NCI-H460 (cell line): ENCODE results near the gene HSD17B2. TPM values are rescaled to one million over a fixed set of nuclear protein-coding genes. Genes with fewer than 3 reads are reported as not detected.
"Not testable (repeated sequence)": the region's sequence is repeated elsewhere in the genome, so short reads cannot be mapped to it uniquely, and the experiment has no call there.

Experiments
- DNase-seq: peaks from one replicate; pipeline ENCODE4 v3.0.0-alpha.2; 2016; ENCODE audit warnings: low read depth; ENCODE audit errors: extremely low read depth
- total RNA-seq: library from RNA; depleted of rRNA; stranded (reverse); fragments of >200 nt; shearing (Covaris generic); gene quantifications from 2 replicates; pipeline ENCODE4 v1.2.3, GENCODE V29; 2014; rRNA removed

HSD17B2 gene
- total RNA-seq, 1 experiment from 2014 or later, result not detected

DNA sequence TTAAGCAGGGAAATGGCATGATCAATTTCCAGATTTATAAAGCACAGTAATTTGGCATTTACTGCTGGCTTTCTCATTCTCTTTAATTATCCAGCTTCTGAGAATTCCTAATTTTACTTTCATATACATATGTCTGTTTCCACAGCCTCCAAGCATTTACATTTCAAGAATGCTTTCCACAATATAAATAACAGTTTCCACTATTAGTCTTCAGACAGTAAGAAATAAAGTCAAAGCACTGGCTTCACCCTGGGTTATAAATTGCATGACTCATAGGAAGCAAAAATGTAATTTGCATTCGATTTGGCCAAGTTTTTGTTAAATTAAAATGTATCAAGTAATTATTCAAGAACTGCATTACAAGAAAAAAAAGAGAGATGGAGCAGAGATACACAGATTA lies 81.5 kb downstream of the HSD17B2 start:
- no peak for DNase-seq

DNA sequence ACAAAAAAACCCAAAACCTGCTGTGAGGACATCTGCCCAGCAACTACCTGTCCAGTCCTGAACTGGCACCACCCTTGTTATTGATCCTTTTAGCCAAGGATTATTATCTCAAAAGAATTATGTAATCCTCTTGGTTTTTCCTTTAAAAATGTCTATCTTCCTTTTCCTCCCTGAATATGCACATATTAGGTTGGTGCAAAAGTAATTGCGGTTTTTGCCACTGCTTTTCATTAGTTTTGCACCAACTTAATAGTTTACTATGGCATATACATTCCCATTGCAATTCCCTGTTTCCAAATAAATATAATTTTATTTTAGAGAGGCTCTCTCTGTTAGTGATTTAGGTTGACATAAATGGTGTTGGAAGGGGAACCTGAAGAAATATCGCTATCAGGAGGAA lies 83.7 kb downstream of the HSD17B2 start:
- no peak for DNase-seq

DNA sequence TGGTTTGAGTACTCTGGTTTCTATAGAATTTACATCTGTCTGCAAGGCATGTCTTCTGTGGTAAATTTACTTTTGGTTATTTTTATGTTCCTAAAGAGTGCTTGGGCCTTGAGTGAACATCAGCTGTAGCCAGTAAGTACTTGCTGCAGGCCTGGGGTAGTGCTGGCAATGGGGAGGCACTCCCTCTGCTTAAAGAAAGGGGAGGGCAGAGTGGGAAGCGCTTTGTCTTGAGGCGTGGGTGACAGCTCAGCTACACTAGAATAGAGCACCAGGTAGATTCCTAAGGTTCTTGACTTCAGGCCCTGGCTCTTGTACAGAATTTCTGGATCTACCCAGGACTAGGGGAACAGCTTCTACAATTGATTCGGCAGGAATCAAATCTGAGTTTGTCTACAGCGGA lies 84.4 kb downstream of the HSD17B2 start:
- no peak for DNase-seq

DNA sequence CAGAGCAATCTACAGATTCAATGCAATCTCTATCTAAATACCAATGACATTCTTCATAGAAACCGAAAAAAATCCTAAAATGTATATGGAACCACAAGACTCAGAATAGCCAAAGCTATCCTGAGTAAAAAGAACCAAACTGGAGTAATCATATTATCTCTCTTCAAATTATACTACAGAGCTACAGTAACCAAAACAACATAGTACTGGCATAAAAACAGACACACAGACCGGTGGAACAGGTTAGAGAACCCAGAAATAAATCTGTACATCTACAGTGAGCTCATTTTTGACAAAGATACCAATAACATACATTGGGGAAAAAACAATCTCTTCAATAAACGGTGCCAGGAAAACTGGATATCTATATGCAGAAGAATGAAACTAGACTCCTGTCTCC lies 89.6 kb downstream of the HSD17B2 start:
- no peak for DNase-seq

DNA sequence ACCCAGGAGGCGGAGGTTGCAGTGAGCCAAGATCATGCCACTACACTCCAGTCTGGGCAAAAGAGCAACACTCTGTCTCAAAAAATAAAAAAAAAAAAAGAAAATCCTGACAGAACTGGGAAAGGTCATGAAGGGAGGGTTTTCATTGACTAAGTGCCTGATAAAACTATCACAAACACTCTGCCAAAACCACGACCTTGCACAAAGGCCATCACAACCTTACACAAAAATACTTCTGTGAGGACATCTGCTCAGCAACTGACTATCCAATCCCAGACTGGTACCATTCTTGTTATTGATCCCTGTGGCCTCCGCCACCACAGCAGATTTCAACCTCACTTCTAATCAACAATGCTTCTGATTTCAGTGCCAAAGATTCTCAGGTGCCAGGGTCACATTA lies 94.8 kb downstream of the HSD17B2 start:
- no peak for DNase-seq

DNA sequence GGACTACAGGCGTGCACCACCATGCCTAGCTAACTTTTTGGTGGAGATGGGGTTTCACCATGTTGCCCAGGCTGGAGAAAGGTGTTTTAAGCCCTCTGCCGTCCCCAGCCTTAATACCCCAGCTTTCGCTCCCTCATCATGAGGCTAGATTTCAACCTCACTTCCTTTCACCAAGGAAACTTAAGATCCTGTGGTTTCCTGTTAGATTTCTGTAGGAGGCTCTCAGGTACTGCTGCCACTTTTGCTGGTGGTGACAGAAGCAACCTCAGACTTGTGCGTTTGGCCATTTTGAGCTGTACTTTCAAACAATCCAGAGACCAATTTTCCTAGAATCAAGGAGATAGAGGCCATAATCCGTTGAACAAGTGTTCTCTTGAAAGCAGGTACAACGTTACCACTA lies 98.7 kb downstream of the HSD17B2 start:
- DNase-seq, result no peak

DNA sequence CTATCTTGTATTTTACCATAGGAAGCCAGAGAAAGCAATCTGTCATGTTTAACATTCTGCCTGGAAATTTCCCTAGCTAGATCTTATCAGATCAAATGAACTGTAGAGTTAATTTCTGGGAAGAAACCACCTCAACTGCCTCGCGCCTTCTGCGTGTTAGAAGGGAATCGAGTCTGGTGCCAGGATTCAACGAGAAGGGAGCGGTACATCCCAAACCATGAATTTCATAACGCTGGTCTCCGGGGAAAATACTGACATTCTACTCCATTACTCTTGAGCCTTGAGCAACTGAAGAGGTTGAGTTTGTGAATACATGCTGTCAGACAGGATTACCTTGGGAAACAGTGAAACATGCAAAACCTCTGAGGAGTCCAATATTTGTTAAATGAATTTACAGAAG lies 99.8 kb downstream of the HSD17B2 start:
- DNase-seq, result no peak

DNA sequence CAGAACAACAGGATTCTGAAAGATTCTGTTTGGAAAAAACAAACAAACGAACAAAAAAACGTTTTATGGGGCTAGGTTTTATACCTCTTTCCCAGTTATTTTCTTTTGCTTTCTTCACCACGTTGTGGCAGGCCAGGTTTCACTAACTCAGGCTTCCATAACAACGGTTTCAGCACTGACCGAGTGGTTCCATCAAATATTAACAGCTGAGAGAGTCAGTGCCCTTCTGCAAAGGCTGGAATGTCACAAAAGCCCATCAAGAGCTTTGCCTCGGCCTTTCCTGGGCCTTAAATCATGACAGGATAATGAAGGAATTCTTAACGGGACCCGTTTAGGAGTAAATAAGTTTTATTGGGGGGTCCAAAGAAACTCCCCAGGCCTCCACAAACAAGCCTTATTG lies 100.8 kb downstream of the HSD17B2 start:
- no peak for DNase-seq

DNA sequence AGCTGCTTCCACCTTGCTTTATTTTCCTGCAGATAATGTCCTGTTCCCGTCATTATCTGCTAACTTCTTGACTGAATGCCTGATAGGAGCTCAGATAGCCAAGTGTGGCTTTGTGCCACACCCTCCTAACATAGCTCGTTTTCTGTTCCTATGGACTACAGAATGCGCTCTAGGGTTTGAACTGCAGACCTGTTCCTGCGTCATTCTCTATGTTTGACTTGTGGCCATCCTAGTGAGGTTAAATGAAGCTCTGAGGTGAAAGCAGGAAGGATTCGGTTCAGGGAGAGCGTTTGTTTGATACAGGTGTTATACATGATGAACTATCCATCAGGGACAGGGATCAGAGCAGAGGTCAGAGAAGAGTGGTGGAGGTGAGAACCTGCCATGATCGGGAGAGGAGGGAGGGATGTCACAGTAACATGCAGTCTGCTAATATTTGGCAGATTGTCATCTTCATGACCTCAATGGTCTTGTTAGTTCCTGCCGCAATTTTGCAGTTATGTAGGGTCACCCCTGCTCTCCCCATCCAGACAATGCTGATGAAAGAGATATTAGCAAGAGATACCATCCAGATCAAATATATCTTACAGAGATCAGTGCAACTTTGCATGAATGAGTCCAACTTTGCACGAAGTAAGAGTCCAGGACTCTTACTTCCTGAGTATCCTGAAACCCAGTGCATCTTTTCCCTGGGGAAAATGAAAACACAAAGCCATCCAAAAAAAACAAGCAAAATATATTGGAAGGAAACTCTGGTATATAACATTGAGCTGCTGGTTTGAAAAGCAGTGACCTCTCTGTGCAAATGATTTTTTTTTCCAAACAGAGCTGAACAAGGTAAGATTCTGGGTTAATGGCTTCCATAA lies 102.1 kb downstream of the HSD17B2 start:
- DNase-seq, result no peak

DNA sequence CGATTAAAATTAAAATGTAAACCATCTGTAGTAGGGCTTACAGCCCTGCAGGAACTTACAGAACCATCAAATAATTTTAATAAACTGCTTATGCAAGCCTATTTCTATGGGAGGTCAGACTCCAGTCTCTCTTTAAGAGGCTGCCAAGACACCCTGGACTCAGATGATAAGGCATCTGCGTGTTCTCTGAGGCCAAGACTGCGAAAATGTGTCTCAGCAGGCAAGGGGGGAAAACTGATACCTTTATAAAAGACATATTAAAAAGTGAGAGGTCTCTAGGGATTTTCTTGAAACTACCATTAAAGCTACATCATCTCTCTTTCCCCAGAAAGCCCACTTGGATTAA lies 102.7 kb downstream of the HSD17B2 start:
- DNase-seq, result no peak

DNA sequence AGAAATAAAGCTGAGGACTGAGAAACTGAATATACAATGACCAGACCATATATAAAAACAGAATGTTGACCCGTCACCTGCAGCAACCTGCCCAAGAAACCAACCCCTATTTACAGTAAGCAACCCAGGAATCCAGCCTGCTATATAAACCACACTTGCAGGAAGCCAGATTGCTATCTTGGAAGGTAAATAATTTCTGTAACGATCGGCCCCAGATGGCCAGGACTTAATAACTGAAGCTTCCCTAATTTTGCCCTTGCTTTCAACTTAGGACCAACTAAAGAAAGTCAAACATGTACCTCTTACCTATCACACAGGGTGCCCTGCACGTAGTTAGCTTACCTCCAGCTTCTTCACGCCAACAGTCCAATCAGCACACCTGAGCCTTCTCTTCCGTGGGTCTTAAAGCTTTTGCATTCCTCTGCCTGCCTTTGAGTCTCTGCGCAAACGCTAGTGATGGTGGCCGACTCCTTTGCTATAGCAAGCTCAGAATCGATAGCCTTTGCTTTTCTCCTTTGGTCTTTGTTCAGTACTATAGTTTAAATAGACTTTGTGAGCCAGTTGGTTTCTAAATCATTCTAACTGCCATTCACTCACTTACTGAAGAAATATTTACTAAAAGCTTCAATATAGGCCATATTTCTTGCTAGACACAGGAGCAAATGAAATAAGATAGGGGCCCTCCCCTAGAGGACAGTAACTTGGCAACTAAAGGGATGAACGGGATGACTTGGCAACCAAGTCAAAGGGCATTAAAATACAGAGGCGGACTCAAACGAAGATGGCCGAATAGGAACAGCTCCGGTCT lies 103.6 kb downstream of the HSD17B2 start:
- DNase-seq, result no peak

DNA sequence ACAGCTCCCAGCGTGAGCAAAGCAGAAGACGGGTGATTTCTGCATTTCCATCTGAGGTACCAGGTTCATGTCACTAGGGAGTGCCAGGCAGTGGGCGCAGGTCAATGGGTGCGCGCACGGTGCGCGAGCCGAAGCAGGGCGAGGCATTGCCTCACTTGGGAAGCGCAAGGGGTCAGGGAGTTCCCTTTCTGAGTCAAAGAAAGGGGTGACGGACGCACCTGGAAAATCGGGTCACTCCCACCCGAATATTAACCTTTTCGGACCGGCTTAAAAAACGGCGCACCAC lies 104.2 kb downstream of the HSD17B2 start:
- DNase-seq, result not testable (repeated sequence)

DNA sequence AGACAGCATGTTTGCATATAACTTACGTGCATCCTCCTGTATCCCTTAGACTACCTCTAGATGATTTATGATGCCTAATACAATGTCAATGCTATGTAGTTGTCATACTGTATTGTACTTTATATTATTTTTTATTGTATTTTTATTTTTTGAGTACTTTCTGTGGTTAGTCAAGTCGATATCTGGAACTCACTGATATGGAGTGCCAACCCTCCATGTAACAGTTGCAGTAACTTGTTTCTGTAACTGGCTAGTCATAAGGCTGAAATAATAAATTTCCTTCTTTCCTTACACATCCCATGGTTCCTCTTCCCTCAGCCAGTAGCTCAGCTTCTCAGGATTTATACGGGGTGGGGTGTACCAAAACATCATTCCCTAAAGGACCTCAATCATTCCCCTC lies 111.5 kb downstream of the HSD17B2 start:
- DNase-seq, result no peak

DNA sequence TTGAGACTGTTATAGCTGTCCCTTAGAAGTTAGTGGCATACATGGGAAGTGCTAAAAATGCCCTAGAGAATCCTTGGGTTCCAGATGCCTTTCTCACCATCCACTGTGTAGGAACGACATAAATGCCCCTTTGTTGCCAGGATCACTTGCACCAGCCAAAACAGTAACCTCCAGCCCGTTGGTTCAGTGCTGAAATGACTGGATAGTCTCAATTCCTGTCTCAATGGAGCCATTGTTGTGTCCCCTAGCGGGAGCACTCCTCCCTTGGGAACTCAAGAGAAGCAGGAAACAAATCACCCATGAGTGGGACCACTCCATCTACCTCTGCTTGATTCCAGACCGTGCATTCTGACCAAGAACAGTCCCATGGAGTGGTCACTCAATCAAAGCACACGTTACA lies 111.9 kb downstream of the HSD17B2 start:
- DNase-seq, result no peak

DNA sequence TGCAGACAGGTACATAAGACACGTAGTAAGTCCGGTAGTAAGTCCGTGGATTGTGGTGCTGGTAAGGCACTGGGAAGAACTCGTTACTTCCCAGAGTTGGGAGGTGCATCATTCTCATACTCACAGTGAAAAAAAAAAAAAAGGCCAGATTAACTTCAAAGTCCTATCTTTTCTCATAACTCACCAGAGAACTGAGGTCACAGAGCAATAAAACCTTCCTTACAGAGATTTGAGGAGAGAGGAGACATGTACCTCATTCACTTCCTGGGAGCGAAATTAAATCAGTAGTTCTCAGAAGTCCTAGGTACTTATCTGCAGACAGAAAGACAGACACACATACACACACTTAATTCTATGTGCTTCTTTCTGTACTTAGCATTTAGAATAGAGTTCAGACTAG lies 112.5 kb downstream of the HSD17B2 start:
- DNase-seq, result no peak

Other genes starting within 250 kb of the HSD17B2 start
- not detected in 2 replicates for gene SDR42E1, start 23.8 kb upstream of the HSD17B2 start, total RNA-seq
- gene MPHOSPH6, start 135.0 kb downstream of the HSD17B2 start, total RNA-seq, result 30.0 and 39.3 TPM in 2 replicates